Measurements from ENCODE around the gene OR2S2.
A peak's percentile ranks its signal among the peaks of the same experiment; 100 is the strongest.
"Not testable (repeated sequence)": the region's sequence is repeated elsewhere in the genome, so short reads cannot be mapped to it uniquely, and the experiment has no call there.

The OR2S2 gene

GRCh38 chr9:35933550-35934067, 24.3 kb downstream of the OR2S2 start:
- DNase-seq (ENCODE audit: low spot score), result no peak

DNA sequence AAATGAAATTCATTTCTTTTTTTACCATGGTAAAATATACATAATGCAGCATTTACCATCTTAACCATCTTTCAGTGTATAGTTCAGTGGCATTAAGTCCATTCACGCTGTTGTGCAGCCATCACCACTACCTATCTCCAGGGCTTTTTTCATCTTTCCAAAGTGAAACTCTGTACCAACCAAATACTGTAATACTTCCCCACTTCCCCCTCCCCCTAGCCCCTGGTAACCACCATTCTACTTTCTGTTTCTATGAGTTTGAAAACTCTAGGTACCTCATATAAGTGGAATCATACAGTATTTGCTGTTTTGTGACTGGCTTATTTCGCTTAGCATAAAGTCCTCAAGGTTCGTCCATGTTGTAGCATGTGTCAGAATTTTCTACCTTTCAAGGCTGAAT, 25.2 kb downstream of the OR2S2 start:
- DNase-seq (ENCODE audit: low spot score), result no peak

DNA sequence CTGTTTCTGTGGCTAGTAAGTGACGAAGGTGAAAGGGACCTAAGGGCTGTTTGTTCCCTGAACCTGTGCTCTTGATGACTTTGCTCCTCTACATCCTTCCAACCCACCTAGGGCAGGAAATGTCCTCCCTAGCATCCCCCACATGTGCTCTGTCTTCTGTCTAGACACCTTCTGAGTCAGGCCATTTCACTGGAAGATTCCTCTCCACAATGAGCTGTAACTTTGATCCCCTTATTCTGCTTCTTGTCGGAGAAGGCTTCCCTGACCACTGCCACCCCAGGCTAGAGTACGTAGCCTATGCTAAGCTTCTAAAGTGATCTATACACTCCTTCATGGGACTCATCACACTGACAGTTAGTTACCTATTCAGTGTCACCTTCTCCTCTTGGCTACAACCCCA, 27.0 kb downstream of the OR2S2 start:
- no peak for DNase-seq (ENCODE audit: low spot score)

- no peak for DNase-seq (ENCODE audit: low spot score)
These were observed 27.4 kb downstream of the OR2S2 start for GRCh38 chr9:35930521-35930920.

DNA sequence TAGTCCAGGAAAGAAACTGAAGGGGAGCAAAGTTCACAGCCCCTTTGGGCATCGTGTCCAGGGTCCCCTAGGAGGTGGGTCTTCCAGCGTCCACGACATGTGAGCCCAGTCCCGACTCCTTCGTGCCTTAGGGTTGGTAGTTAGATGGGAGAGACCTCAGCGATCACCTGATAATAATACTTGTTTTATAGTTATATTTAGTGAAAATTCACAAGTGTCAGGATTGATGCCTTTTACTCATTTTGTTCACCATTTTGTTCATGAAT, 28.6 kb downstream of the OR2S2 start:
- no peak for DNase-seq (ENCODE audit: low spot score)

- no peak for DNase-seq (ENCODE audit: low spot score)
These were observed 29.1 kb downstream of the OR2S2 start for GRCh38 chr9:35928591-35929452.

- DNase-seq (ENCODE audit: low spot score), result peak; percentile 25
These were observed 33.8 kb downstream of the OR2S2 start for GRCh38 chr9:35923927-35924763.

- no peak for DNase-seq (ENCODE audit: low spot score)
These were observed 34.4 kb downstream of the OR2S2 start for GRCh38 chr9:35923598-35923926.

DNA sequence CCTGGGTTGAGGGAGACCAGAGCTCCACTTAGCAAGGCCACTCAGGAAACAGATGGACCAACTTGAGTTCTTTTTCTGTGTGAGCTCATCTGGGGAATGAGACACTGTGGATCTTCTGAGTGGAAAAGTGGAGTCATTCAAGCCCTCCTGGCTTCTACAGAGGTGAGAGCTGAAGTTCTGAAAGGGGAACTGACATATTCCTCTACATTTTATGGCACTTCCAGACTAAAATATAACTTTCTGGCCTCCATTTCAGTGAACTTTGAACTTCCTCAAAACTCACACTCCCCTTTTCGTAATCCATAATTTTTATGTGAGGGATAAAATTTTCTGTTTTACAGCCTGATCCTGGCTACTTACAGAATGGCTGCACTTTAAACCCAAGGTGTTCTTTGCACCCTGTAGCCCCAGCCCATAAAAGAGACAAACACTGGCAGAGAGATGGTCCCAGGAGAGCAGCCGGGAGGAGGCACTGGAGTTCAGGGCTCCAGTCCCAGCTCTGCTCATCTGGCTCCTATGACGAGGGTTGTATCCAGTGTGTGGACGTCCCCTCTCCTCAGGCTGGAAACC, 37.8 kb downstream of the OR2S2 start:
- DNase-seq (ENCODE audit: low spot score), result no peak

GRCh38 chr9:35919212-35920008, 38.5 kb downstream of the OR2S2 start:
- no peak for DNase-seq (ENCODE audit: low spot score)

DNA sequence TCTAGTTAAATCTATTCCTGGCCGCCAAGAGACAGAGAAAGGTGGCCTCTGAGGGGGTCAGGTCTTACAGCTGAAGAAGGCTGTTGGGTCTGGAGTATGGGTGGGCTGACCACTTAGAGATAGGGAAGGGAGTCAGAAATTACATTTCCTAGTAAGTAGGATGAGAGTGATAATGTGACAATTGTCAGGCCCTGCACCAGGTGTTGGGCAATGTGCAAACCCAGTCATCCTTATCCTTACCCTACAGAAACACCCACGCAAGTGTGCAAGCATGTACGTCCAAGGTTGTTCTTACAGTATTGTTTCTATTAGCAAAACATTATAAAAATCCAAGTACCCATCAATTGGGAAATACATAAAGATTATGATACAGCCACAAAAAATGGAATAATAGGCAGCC, 39.2 kb downstream of the OR2S2 start:
- DNase-seq (ENCODE audit: low spot score), result no peak

DNA sequence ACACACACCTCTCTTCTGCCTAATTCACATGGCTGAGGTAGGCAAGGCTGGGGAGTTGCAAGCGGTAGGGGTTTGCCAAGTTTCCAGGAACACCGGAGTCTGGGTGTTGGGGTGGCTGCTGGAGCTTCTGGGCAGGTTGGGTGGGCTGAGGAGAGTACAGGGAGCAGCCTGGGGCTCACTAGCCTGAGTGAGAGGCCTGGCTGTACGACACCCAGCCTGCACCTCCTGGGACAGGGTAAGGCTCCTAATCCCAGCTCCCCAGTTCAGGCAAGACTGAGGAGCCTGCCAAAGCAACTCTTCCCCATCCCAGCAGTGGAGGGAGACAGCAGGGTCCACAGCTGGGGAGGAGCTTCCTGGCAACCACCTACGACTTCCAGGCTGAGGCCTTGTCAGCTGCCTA, 40.7 kb downstream of the OR2S2 start:
- DNase-seq (ENCODE audit: low spot score), result no peak

DNA sequence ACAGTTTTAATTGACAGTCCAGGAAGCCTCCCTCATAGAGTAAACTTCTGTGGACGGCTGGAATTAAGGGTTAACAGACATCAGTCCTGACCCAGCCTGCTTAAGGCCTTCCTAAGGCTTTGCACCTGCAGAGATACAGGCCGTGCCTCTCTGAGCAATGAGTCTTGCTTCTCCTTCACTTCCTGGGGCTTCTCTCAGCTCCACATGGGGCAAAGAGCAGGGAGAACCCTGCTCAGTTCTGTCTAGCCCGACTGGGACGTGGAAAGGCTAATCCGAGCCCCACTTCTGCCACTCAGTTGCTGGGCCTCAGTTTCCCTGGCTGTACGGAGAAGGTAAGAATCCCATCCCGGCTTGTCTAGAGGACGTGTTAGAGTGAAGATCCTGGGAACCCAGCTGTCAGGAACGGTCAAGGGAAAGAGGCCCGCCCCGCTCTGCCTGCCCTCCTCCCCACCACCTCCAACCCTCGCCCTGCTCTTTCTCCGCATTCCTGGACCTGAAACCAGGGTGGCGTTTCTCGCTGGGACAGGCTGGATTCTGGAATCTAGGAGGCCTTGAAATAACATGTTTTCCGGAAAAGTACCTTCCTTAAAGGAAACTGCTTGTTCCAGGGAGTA, 42.2 kb downstream of the OR2S2 start:
- DNase-seq (ENCODE audit: low spot score), result no peak

DNA sequence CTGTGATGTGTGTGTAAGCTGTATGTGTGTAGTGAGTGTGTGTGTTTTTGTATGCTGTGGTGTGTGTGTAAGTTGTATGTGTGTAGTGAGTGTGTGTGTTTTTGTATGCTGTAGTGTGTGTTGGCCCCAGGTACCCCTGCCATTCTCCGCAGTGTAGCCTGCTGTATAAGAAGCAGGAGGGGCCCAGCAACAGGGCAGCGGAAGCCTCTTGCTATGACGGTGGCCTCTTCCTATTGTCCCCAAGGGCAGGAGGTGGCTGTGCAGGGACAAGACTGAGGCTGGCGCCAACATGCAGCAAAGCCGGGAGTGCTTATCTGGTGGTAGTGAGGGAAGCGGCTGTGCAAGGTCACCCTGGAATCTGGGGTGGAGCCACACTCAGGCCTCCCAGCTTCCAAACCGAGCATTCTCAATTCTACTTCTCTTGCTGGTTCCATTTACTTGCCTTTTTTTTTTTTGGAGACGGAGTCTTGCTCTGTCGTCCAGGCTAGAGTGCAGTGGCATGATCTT, 43.6 kb downstream of the OR2S2 start:
- no peak for DNase-seq (ENCODE audit: low spot score)

DNA sequence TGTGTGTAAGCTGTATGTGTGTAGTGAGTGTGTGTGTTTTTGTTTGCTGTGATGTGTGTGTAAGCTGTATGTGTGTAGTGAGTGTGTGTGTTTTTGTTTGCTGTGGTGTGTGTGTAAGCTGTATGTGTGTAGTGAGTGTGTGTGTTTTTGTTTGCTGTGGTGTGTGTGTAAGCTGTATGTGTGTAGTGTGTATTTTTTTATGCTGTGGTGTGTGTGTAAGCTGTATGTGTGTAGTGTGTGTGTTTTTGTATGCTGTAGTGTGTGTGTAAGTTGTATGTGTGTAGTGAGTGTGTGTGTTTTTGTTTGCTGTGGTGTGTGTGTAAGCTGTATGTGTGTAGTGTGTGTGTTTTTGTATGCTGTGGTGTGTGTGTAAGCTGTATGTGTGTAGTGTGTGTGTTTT, 44.5 kb downstream of the OR2S2 start:
- not testable (repeated sequence) for DNase-seq (ENCODE audit: low spot score)

DNA sequence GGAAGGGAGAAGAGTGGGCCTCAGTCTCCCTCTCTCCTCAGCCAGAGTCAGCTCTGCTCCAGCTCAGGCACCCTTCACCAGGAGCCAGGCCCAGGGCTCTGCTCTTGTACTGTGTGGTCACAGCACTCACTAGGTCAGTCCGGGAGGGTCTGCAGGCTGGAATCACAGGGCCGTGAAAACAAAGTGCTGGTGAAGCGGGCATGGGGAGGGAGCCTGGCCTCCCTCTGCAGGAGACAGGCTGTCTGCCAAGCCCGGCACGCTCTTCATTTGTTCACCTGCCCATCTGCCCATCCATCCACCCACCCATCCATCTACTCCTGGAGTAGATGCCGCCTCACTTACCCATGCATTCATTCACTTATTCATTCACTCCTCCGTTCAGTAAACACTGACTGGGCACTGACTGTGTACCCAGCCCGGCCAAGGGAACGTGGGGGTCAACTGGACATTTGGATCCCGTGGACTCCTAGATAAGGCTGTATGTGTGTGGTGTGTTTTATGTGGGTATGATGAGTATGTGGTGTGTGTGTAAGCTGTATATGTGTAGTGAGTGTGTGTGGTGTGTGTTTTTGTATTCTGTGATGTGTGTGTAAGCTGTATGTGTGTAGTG, 45.1 kb downstream of the OR2S2 start:
- DNase-seq (ENCODE audit: low spot score), result no peak

- no peak for DNase-seq (ENCODE audit: low spot score)
These were observed 46.3 kb downstream of the OR2S2 start for GRCh38 chr9:35911690-35912089.

DNA sequence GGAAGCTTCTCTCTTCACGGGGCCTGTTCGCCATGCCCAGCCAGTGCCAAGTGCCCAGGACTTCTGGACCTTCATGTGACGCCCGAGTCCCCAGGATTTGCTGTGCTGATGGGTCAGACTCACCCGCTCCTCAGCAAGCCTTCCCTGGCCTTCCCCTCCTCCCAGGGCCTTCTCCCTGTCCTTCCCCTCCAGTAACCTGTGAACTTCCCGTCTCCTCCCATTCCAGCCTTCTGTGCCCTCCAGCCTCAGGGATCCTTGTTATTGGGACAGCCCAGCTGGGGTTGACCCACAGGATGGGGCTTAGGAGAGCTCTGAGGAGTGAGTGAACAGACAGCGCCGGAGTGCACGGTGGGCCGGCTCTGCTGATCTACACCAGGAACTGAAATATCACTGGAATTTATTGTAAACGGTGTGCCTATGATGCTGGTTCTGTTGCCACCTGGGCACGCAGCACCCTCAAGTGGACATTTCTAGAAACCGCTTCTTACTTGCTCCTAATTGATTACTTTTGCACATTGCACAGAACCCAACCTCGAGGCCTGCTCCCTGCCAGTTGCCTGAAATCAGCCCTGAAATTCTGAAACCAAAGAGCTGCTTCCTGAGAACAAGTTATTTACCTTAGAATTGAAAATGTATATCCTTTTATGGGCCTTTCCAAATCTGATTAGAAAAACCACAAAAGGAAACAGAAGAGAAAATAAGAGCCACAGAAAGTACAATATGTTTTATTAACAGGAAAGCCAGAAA, 47.2 kb downstream of the OR2S2 start:
- no peak for DNase-seq (ENCODE audit: low spot score)

DNA sequence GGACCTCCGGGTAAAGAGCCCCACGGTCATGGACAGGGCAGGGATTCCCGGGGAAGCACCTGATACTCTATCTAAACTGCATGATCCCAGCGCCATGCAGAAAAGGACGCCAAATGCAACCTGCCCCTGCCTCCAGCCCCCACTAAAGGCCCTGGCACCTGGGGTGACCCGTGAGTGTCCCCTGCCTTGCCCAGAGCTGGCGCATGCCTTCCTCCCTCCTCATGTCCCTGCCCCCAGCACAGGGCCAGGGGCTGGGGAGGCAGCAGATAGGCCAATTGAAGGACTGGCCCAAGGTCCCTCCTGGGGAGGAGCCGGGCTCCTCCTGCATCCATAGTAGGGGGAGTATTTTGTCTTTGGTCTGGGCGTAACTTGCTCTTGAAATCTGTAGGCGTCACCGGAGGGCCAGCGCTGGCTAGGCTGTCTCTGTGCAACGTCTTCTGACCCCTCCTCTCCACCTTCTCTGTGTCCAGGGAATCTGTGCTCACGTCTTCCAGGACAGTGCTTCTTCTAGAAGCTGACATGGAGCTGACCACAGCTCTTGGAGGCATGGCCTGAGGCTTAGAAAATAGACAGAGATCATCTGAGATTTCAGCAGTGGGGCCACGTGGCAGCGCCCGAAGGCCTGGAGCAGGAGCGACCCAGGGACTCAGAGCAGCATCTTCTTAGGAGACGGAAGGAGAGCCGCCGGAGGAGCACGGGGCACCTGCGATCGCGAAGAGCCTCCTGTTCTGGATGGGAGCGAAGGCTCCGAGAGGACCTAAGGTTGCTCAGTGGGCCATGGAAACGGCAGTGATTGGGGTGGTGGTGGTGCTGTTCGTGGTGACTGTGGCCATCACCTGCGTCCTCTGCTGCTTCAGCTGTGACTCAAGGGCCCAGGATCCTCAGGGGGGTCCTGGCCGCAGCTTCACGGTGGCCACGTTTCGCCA, 48.0 kb downstream of the OR2S2 start:
- DNase-seq (ENCODE audit: low spot score), result no peak

Data from pons (tissue), 1 donor.